Hepatocyte (in vitro differentiated cells): ENCODE data around the gene ALK. TPM values are rescaled to one million over a fixed set of nuclear protein-coding genes. Genes with fewer than 3 reads are reported as not detected.

ENCODE experiments used
- DNase-seq: peaks from one replicate; pipeline ENCODE4 v3.0.0-alpha.2; 2016; ENCODE audit warnings: low spot score
- H2AFZ ChIP-seq: fragments of 200-600 bp; sonication (generic); 2 replicates; pipeline ENCODE4 v1.6.0; 2016; ENCODE audit warnings: antibody characterized with exemption, mild to moderate bottlenecking
- H3K27ac ChIP-seq: fragments of 200-600 bp; sonication (generic); 2 replicates; pipeline ENCODE4 v1.5.1; 2016; ENCODE audit warnings: mild to moderate bottlenecking
- H3K27me3 ChIP-seq: fragments of 200-600 bp; sonication (generic); 2 replicates; pipeline ENCODE4 v1.6.1; 2016
- H3K36me3 ChIP-seq: fragments of 200-600 bp; sonication (generic); replicated peaks from 2 replicates; pipeline ENCODE4 v1.5.1; 2016; ENCODE audit warnings: low read depth; ENCODE audit not compliant: insufficient read depth
- H3K4me1 ChIP-seq: fragments of 200-600 bp; sonication (generic); 2 replicates; pipeline ENCODE4 v1.5.1; 2016; ENCODE audit warnings: mild to moderate bottlenecking, moderate library complexity; ENCODE audit not compliant: insufficient read depth
- H3K4me2 ChIP-seq: fragments of 200-600 bp; sonication (generic); 2 replicates; pipeline ENCODE4 v1.6.0; 2016
- H3K4me3 ChIP-seq: fragments of 200-600 bp; sonication (generic); 2 replicates; pipeline ENCODE4 v1.5.1; 2016; ENCODE audit warnings: mild to moderate bottlenecking
- H3K79me2 ChIP-seq: fragments of 200-600 bp; sonication (generic); 2 replicates; pipeline ENCODE4 v1.6.0; 2017; ENCODE audit warnings: mild to moderate bottlenecking
- H3K9me2 ChIP-seq: fragments of 200-600 bp; sonication (generic); replicated peaks from 2 replicates; pipeline ENCODE4 v1.6.0; 2017; ENCODE audit warnings: mild to moderate bottlenecking; ENCODE audit not compliant: insufficient read depth
- H3K9me3 ChIP-seq: fragments of 200-600 bp; sonication (generic); 2 replicates; pipeline ENCODE4 v1.5.1; 2016; ENCODE audit warnings: low read depth, mild to moderate bottlenecking
- H4K20me1 ChIP-seq: fragments of 200-600 bp; sonication (generic); 2 replicates; pipeline ENCODE4 v1.6.0; 2016; ENCODE audit warnings: mild to moderate bottlenecking; ENCODE audit not compliant: insufficient read depth, poor library complexity, severe bottlenecking
- EZH2 ChIP-seq: fragments of 200-600 bp; sonication (generic); IDR thresholded peaks from 2 replicates; pipeline ENCODE4 v1.6.1; 2016; ENCODE audit warnings: antibody characterized with exemption, mild to moderate bottlenecking, borderline replicate concordance
- EZH2phosphoT487 ChIP-seq: fragments of 200-600 bp; sonication (generic); IDR thresholded peaks from one replicate; pipeline ENCODE4 v1.6.1; 2018; ENCODE audit warnings: antibody characterized with exemption, mild to moderate bottlenecking, low read depth, moderate library complexity; ENCODE audit not compliant: unreplicated experiment, severe bottlenecking
- WGBS: methylation state at CpG from one replicate; pipeline ENCODE4 v1.1.6; 2016; ENCODE audit warnings: low lambda C conversion rate; ENCODE audit errors: missing lambda C conversion rate; 5-methylcytosine and 5-hydroxymethylcytosine counted together
- polyA plus RNA-seq: library from polyadenylated mRNA; unstranded; fragments of >200 nt; fragmentation: Nextera tagmentation; extraction: Ambion mirVana; gene quantifications from 2 replicates; pipeline ENCODE4 v1.2.1, GENCODE V29; 2016
- total RNA-seq: library from RNA; depleted of rRNA; stranded (reverse); fragments of >200 nt; gene quantifications from 2 replicates; pipeline ENCODE4 v1.2.3, GENCODE V29; 2014
- TF ChIP-seq, protein P1 (sequence below): fragments of 200-600 bp; sonication (generic); IDR thresholded peaks from 2 replicates; pipeline ENCODE4 v1.5.1; 2016; ENCODE audit warnings: antibody characterized with exemption, mild to moderate bottlenecking; ENCODE audit not compliant: poor library complexity

Gene ALK
- total and polyA plus RNA-seq, 2 experiments from 2014 or later: 0.16 to 0.27 TPM

DNA sequence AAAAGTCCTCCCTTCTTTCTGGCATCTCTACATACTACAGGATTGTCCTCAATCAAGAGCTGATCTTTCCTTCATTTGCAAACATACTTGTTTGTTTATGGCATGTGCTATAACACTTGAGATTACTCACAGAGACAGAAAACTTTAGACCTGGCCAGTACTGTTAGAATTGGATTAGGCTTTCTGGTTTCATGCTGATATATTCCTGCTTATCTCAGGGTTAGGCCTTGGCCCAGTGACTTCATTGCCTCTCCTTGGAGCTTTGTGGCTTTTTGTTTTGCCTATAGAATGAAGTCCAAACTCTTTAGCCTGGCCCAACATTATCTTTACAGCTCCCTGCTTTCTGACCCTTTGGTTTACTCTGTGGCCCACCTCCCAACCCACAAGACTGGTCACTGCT lies 363.3 kb downstream of the ALK start:
- no peak overlapping the region for H3K27ac ChIP-seq

DNA sequence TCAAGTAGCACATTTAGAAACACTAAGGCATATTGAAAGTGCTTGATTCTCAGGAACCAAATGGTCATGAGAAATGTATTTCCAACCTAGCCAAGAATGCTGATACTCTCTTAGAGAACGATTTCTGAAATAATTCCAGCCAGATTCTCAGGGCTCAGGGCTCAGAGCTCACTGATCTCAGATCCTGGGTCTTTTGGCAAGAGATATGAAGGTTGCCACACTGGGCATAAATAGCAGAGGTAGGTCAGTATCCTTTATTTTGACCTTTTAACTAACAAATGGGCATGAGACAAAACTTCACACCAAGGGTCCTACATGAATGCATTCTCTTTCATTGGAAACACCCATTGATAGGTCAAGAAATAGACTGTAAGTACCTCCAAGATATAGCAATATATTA lies 364.1 kb downstream of the ALK start:
- no peak for DNase-seq
- TF ChIP-seq, protein P1, sequence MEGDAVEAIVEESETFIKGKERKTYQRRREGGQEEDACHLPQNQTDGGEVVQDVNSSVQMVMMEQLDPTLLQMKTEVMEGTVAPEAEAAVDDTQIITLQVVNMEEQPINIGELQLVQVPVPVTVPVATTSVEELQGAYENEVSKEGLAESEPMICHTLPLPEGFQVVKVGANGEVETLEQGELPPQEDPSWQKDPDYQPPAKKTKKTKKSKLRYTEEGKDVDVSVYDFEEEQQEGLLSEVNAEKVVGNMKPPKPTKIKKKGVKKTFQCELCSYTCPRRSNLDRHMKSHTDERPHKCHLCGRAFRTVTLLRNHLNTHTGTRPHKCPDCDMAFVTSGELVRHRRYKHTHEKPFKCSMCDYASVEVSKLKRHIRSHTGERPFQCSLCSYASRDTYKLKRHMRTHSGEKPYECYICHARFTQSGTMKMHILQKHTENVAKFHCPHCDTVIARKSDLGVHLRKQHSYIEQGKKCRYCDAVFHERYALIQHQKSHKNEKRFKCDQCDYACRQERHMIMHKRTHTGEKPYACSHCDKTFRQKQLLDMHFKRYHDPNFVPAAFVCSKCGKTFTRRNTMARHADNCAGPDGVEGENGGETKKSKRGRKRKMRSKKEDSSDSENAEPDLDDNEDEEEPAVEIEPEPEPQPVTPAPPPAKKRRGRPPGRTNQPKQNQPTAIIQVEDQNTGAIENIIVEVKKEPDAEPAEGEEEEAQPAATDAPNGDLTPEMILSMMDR: no peak
- TF ChIP-seq EZH2 (no peak), EZH2phosphoT487 (no peak)
- H3K36me3 ChIP-seq: no peaks in the 10 kb centered on the region
- H4K20me1 ChIP-seq: no peaks in the 10 kb centered on the region
- no peak overlapping the region for H3K4me2 ChIP-seq
- 64% methylated on average over 1 of the region's 1 CpG for WGBS
- no peak overlapping the region for H2AFZ ChIP-seq
- no peak overlapping the region for H3K4me3 ChIP-seq
- no peaks in the 10 kb centered on the region for H3K9me3 ChIP-seq
- H3K27me3 ChIP-seq: no peaks in the 10 kb centered on the region
- H3K4me1 ChIP-seq: no peaks in the 10 kb centered on the region
- no peaks in the 10 kb centered on the region for H3K9me2 ChIP-seq
- no peak overlapping the region for H3K27ac ChIP-seq
- H3K79me2 ChIP-seq: no peaks in the 10 kb centered on the region

More for the DNA sequence above, 363.3 kb downstream of the ALK start:
- H4K20me1 ChIP-seq: no peaks in the 10 kb centered on the region
- no peaks in the 10 kb centered on the region for H3K79me2 ChIP-seq
- H2AFZ ChIP-seq: no peak overlapping the region
- no peak overlapping the region for H3K4me2 ChIP-seq
- H3K9me3 ChIP-seq: no peaks in the 10 kb centered on the region
- H3K36me3 ChIP-seq: no peaks in the 10 kb centered on the region
- no peak for DNase-seq
- no peaks in the 10 kb centered on the region for H3K9me2 ChIP-seq
- TF ChIP-seq, protein P1: no peak
- TF ChIP-seq EZH2phosphoT487 (no peak), EZH2 (no peak)
- H3K4me3 ChIP-seq: no peak overlapping the region
- no peaks in the 10 kb centered on the region for H3K4me1 ChIP-seq
- H3K27me3 ChIP-seq: no peaks in the 10 kb centered on the region

DNA sequence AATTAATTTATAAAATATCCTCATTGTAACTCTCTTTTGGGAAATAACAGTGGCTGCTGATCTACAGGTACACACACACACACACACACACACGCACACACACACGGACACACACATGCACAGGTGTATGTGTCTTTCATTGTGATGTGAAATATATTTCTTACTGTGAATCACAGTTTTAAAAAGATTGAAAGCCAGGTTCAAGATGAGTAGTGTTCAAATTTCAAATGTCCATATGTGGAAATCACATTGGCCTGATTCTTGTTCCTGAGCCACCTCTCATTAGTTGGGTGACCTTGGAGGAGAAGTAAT lies 372.4 kb downstream of the ALK start:
- no peaks in the 10 kb centered on the region for H4K20me1 ChIP-seq
- no peak overlapping the region for H3K27ac ChIP-seq
- no peaks in the 10 kb centered on the region for H3K4me1 ChIP-seq
- no peaks in the 10 kb centered on the region for H3K36me3 ChIP-seq
- H3K79me2 ChIP-seq: no peaks in the 10 kb centered on the region
- H2AFZ ChIP-seq: no peak overlapping the region
- TF ChIP-seq EZH2phosphoT487 (no peak), EZH2 (no peak)
- TF ChIP-seq, protein P1: no peak
- H3K4me3 ChIP-seq: no peak overlapping the region
- H3K9me3 ChIP-seq: no peaks in the 10 kb centered on the region
- 91% methylated on average over 2 of the region's 2 CpGs for WGBS
- DNase-seq: no peak
- H3K9me2 ChIP-seq: no peaks in the 10 kb centered on the region
- no peak overlapping the region for H3K4me2 ChIP-seq
- H3K27me3 ChIP-seq: no peaks in the 10 kb centered on the region

DNA sequence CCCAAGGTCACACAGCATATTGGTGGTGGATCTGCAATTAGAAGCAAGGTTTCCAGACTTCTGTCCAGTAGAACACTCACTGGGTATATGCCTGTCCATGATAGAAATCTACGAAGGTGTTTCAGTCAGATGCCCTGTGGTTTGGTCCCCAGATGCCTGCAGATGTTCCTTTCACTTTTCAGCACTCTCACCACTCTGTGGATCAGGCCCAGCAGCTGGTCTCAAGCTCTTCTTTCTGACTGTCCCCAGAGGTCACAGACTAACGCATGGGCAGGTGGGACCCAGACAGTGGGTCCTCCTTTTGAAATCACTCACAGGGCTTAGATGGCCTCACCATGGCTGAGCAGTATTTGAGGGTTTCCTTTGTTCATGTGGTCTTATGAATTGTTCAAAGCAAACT lies 376.5 kb downstream of the ALK start:
- H4K20me1 ChIP-seq: no peaks in the 10 kb centered on the region
- H3K9me3 ChIP-seq: no peaks in the 10 kb centered on the region
- no peak overlapping the region for H2AFZ ChIP-seq
- H3K4me2 ChIP-seq: no peak overlapping the region
- H3K9me2 ChIP-seq: no peaks in the 10 kb centered on the region
- H3K4me1 ChIP-seq: no peaks in the 10 kb centered on the region
- TF ChIP-seq EZH2phosphoT487: no peak
- TF ChIP-seq EZH2: no peak
- TF ChIP-seq, protein P1: no peak
- 43% methylated on average over 2 of the region's 2 CpGs for WGBS
- no peak overlapping the region for H3K27ac ChIP-seq
- H3K4me3 ChIP-seq: no peak overlapping the region
- H3K36me3 ChIP-seq: no peaks in the 10 kb centered on the region
- H3K79me2 ChIP-seq: no peaks in the 10 kb centered on the region
- no peaks in the 10 kb centered on the region for H3K27me3 ChIP-seq
- DNase-seq: no peak
